Hepatocyte (in vitro differentiated cells): ENCODE results near the gene MMP15. TPM values are rescaled to one million over a fixed set of nuclear protein-coding genes. Genes with fewer than 3 reads are reported as not detected.
"Not testable (repeated sequence)": the region's sequence is repeated elsewhere in the genome, so short reads cannot be mapped to it uniquely, and the experiment has no call there.

Experiments
- DNase-seq: peaks from one replicate; pipeline ENCODE4 v3.0.0-alpha.2; 2016; ENCODE audit warnings: low spot score
- H2AFZ ChIP-seq: fragments of 200-600 bp; sonication (generic); 2 replicates; pipeline ENCODE4 v1.6.0; 2016; ENCODE audit warnings: antibody characterized with exemption, mild to moderate bottlenecking
- H3K27ac ChIP-seq: fragments of 200-600 bp; sonication (generic); 2 replicates; pipeline ENCODE4 v1.5.1; 2016; ENCODE audit warnings: mild to moderate bottlenecking
- H3K27me3 ChIP-seq: fragments of 200-600 bp; sonication (generic); 2 replicates; pipeline ENCODE4 v1.6.1; 2016
- H3K36me3 ChIP-seq: fragments of 200-600 bp; sonication (generic); replicated peaks from 2 replicates; pipeline ENCODE4 v1.5.1; 2016; ENCODE audit warnings: low read depth; ENCODE audit not compliant: insufficient read depth
- H3K4me1 ChIP-seq: fragments of 200-600 bp; sonication (generic); 2 replicates; pipeline ENCODE4 v1.5.1; 2016; ENCODE audit warnings: mild to moderate bottlenecking, moderate library complexity; ENCODE audit not compliant: insufficient read depth
- H3K4me2 ChIP-seq: fragments of 200-600 bp; sonication (generic); 2 replicates; pipeline ENCODE4 v1.6.0; 2016
- H3K4me3 ChIP-seq: fragments of 200-600 bp; sonication (generic); 2 replicates; pipeline ENCODE4 v1.5.1; 2016; ENCODE audit warnings: mild to moderate bottlenecking
- H3K79me2 ChIP-seq: fragments of 200-600 bp; sonication (generic); 2 replicates; pipeline ENCODE4 v1.6.0; 2017; ENCODE audit warnings: mild to moderate bottlenecking
- H3K9me2 ChIP-seq: fragments of 200-600 bp; sonication (generic); replicated peaks from 2 replicates; pipeline ENCODE4 v1.6.0; 2017; ENCODE audit warnings: mild to moderate bottlenecking; ENCODE audit not compliant: insufficient read depth
- H3K9me3 ChIP-seq: fragments of 200-600 bp; sonication (generic); 2 replicates; pipeline ENCODE4 v1.5.1; 2016; ENCODE audit warnings: low read depth, mild to moderate bottlenecking
- H4K20me1 ChIP-seq: fragments of 200-600 bp; sonication (generic); 2 replicates; pipeline ENCODE4 v1.6.0; 2016; ENCODE audit warnings: mild to moderate bottlenecking; ENCODE audit not compliant: insufficient read depth, poor library complexity, severe bottlenecking
- CTCF ChIP-seq: fragments of 200-600 bp; sonication (generic); IDR thresholded peaks from 2 replicates; pipeline ENCODE4 v1.5.1; 2016; ENCODE audit warnings: antibody characterized with exemption, mild to moderate bottlenecking; ENCODE audit not compliant: poor library complexity
- EZH2 ChIP-seq: fragments of 200-600 bp; sonication (generic); IDR thresholded peaks from 2 replicates; pipeline ENCODE4 v1.6.1; 2016; ENCODE audit warnings: antibody characterized with exemption, mild to moderate bottlenecking, borderline replicate concordance
- EZH2phosphoT487 ChIP-seq: fragments of 200-600 bp; sonication (generic); IDR thresholded peaks from one replicate; pipeline ENCODE4 v1.6.1; 2018; ENCODE audit warnings: antibody characterized with exemption, mild to moderate bottlenecking, low read depth, moderate library complexity; ENCODE audit not compliant: unreplicated experiment, severe bottlenecking
- WGBS: methylation state at CpG from one replicate; pipeline ENCODE4 v1.1.6; 2016; ENCODE audit warnings: low lambda C conversion rate; ENCODE audit errors: missing lambda C conversion rate; 5-methylcytosine and 5-hydroxymethylcytosine counted together
- polyA plus RNA-seq: library from polyadenylated mRNA; unstranded; fragments of >200 nt; fragmentation: Nextera tagmentation; extraction: Ambion mirVana; gene quantifications from 2 replicates; pipeline ENCODE4 v1.2.1, GENCODE V29; 2016
- total RNA-seq: library from RNA; depleted of rRNA; stranded (reverse); fragments of >200 nt; gene quantifications from 2 replicates; pipeline ENCODE4 v1.2.3, GENCODE V29; 2014

MMP15 gene
- total and polyA plus RNA-seq, 2 experiments from 2014 or later = 39.0 to 56.1 TPM

- H3K4me2 ChIP-seq = no peak overlapping the region
- H3K27ac ChIP-seq = no peak overlapping the region
- no peaks in the 10 kb centered on the region for H3K4me1 ChIP-seq
- no peaks in the 10 kb centered on the region for H3K79me2 ChIP-seq
- no peaks in the 10 kb centered on the region for H4K20me1 ChIP-seq
- DNase-seq = no peak
- 98% methylated on average over 4 of the region's 4 CpGs for WGBS
- no peak overlapping the region for H3K4me3 ChIP-seq
- TF ChIP-seq EZH2 = no peak
- TF ChIP-seq CTCF = no peak
- no peak for TF ChIP-seq EZH2phosphoT487
- H3K36me3 ChIP-seq = no peaks in the 10 kb centered on the region
- H3K27me3 ChIP-seq = no peaks in the 10 kb centered on the region
- H3K9me3 ChIP-seq = no peaks in the 10 kb centered on the region
- no peaks in the 10 kb centered on the region for H3K9me2 ChIP-seq
- H2AFZ ChIP-seq = no peak overlapping the region
These were observed 45.0 kb downstream of the MMP15 start for GRCh38 chr16:58070585-58070984.

- not testable (repeated sequence) for H2AFZ ChIP-seq, H3K9me2 ChIP-seq, H3K79me2 ChIP-seq, H3K9me3 ChIP-seq, H3K4me3 ChIP-seq, H3K4me1 ChIP-seq, DNase-seq, H3K36me3 ChIP-seq, H3K27ac ChIP-seq, H4K20me1 ChIP-seq, H3K4me2 ChIP-seq, H3K27me3 ChIP-seq
- WGBS = 88% methylated on average over 5 of the region's 5 CpGs
These were observed 46.6 kb downstream of the MMP15 start for GRCh38 chr16:58072134-58072533.

- 95% methylated on average over 2 of the region's 2 CpGs for WGBS
These were observed 47.5 kb downstream of the MMP15 start for GRCh38 chr16:58073086-58073485.

GRCh38 chr16:58074657-58075056, 49.1 kb downstream of the MMP15 start:
- H3K36me3 ChIP-seq = no peaks in the 10 kb centered on the region
- no peak for DNase-seq
- no peak overlapping the region for H3K4me3 ChIP-seq
- TF ChIP-seq CTCF (no peak), EZH2 (no peak)
- H4K20me1 ChIP-seq = no peaks in the 10 kb centered on the region
- no peaks in the 10 kb centered on the region for H3K9me2 ChIP-seq
- no peaks in the 10 kb centered on the region for H3K27me3 ChIP-seq
- WGBS = 77% methylated on average over 4 of the region's 4 CpGs
- H3K4me1 ChIP-seq = no peaks in the 10 kb centered on the region
- no peak overlapping the region for H2AFZ ChIP-seq
- no peaks in the 10 kb centered on the region for H3K9me3 ChIP-seq
- H3K4me2 ChIP-seq = no peak overlapping the region
- no peak overlapping the region for H3K27ac ChIP-seq
- no peaks in the 10 kb centered on the region for H3K79me2 ChIP-seq

More at GRCh38 chr16:58073086-58073485, 47.5 kb downstream of the MMP15 start:
- H3K79me2 ChIP-seq, H3K36me3 ChIP-seq, H3K4me3 ChIP-seq, DNase-seq, H3K9me2 ChIP-seq, H4K20me1 ChIP-seq, H3K4me1 ChIP-seq, H3K27ac ChIP-seq, H3K9me3 ChIP-seq, H3K27me3 ChIP-seq, H3K4me2 ChIP-seq, H2AFZ ChIP-seq: not testable (repeated sequence)

- no peak for DNase-seq
- H3K4me3 ChIP-seq = no peak overlapping the region
- H3K4me2 ChIP-seq = no peak overlapping the region
- 94% methylated on average over 1 of the region's 1 CpG for WGBS
- H3K9me3 ChIP-seq = no peaks in the 10 kb centered on the region
- H2AFZ ChIP-seq = no peak overlapping the region
- TF ChIP-seq EZH2 = no peak
- TF ChIP-seq EZH2phosphoT487 = no peak
- TF ChIP-seq CTCF = no peak
- no peak overlapping the region for H3K27ac ChIP-seq
- H3K4me1 ChIP-seq = no peaks in the 10 kb centered on the region
- no peaks in the 10 kb centered on the region for H4K20me1 ChIP-seq
- no peaks in the 10 kb centered on the region for H3K9me2 ChIP-seq
- no peaks in the 10 kb centered on the region for H3K36me3 ChIP-seq
- no peaks in the 10 kb centered on the region for H3K79me2 ChIP-seq
- no peaks in the 10 kb centered on the region for H3K27me3 ChIP-seq
These were observed 51.0 kb downstream of the MMP15 start for GRCh38 chr16:58076514-58076913.
